ENCODE data around the gene RNF144A.

DNA sequence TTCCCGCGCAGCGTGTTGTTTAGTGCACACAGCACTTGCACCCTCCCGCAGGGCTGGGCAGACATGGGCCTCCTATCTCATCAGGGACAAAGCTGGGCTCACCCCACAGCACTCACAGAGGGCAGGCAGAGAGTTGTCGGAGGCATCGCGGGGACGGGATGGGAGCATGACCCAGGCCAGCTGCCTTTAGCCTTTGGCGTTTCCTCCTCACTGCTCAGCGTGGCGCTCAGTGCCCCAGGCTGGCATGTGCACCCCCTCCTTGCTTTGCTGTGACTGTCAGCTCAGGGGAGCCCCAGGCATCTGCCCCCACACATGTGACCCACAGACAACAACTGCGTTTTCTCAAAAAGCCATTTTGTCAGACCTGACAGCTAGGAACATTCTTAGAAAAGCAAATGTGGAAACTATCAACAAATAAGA is 101.1 kb downstream of the RNF144A start:
- TF ChIP-seq, protein P1, sequence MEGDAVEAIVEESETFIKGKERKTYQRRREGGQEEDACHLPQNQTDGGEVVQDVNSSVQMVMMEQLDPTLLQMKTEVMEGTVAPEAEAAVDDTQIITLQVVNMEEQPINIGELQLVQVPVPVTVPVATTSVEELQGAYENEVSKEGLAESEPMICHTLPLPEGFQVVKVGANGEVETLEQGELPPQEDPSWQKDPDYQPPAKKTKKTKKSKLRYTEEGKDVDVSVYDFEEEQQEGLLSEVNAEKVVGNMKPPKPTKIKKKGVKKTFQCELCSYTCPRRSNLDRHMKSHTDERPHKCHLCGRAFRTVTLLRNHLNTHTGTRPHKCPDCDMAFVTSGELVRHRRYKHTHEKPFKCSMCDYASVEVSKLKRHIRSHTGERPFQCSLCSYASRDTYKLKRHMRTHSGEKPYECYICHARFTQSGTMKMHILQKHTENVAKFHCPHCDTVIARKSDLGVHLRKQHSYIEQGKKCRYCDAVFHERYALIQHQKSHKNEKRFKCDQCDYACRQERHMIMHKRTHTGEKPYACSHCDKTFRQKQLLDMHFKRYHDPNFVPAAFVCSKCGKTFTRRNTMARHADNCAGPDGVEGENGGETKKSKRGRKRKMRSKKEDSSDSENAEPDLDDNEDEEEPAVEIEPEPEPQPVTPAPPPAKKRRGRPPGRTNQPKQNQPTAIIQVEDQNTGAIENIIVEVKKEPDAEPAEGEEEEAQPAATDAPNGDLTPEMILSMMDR (IDR thresholded peaks at IDR 0.05), result no peak
- TF ChIP-seq POLR2A (IDR thresholded peaks at IDR 0.05), result no peak

All from body of pancreas (tissue), 4 donors.